ENCODE data around the gene VGLL4.
A peak's percentile ranks its signal among the peaks of the same experiment; 100 is the strongest.

Gene VGLL4

DNA sequence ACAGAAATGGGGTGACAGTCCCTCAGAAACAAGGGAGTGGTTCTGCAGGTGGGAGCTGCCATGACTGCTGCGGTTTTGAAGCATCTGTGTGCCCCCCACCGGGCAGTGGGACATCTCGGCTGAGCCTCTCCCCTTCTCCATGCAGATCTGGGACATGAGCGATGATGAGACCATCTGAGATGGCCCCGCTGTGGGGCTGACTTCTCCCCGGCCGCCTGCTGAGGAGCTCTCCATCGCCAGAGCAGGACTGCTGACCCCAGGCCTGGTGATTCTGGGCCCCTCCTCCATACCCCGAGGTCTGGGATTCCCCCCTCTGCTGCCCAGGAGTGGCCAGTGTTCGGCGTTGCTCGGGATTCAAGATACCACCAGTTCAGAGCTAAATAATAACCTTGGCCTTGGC is 89.0 kb downstream of the VGLL4 start:
- Mint-ChIP-seq H3K4me3 (no peak overlapping the region), H3K36me3 (peaks cover 67% of the 10 kb centered on the region), H3K27ac (peak overlapping the region; percentile 65), H3K9me3 (no peaks in the 10 kb centered on the region), H3K4me1 (peaks cover 17% of the 10 kb centered on the region)
- no peak for DNase-seq (ENCODE audit: low spot score in 2 of 2)
- no peak for ATAC-seq

DNA sequence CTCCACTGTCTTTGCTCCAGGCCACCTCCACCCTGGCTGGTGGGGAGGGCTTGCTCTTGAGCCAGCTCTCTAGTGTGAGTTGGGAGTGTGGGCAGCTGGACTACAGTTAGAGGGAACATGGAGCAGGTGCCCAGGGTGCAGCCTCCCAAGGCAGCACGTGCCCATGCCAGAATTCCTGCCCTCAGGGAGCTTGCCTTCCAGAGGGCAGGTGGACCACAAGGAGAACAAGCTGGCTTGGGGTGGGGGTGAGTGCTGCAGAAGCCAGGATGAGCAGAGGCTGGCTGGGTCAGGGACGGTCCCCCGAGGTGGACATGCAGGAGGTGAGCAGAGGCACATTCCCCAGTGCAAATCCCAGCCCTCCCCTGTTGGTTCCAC is 89.5 kb downstream of the VGLL4 start:
- DNase-seq (ENCODE audit: low spot score in 2 of 2) (no peak), ATAC-seq (no peak)
- Mint-ChIP-seq H3K27ac (peak overlapping the region; percentile 65), H3K4me3 (no peak overlapping the region), H3K9me3 (no peaks in the 10 kb centered on the region), H3K4me1 (peaks cover 21% of the 10 kb centered on the region), H3K36me3 (peaks cover 62% of the 10 kb centered on the region)

DNA sequence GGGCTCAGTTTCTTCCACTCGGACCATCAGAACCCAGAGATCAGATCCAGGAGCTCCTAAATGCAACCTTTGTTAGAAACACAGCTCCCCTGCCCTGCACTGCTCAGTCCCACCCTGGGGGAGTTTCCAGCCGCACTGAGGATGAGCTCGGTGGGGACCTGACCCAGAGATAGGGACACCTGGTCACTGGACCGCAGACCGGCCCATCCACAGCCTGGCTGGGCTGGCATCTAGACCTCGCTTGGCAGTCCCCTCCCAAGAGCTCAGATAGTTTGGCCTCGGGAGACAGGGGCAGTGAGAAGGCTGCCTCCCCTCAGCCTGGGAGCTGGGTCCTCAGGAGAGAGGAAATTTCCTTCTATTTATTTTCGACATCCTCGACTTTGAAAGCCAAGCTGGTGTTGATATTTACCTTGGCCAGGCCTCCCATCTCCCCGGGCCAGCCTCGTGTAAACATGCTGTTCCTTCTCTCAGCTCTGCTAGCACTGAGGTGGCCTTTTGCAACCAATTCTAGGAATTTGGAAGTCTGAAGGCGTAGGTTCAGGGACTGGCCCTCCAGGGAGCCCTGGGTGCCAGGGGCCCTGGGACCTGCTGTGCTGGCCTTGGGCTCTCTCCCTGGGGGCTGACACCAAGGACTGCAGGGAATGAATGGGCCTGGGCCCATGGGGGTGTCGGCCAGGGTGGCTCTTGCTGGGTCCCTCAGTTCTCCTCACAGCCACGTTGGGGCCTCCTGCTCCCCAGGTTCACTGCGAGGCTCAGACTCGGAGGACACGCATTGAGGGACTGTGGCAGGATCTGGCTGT is 90.1 kb downstream of the VGLL4 start:
- no peak for ATAC-seq
- H3K9me3 Mint-ChIP-seq = no peaks in the 10 kb centered on the region
- no peak overlapping the region for H3K4me3 Mint-ChIP-seq
- DNase-seq (ENCODE audit: low spot score in 2 of 2) = no peak
- H3K4me1 Mint-ChIP-seq = peaks cover 24% of the 10 kb centered on the region
- H3K36me3 Mint-ChIP-seq = peaks cover 56% of the 10 kb centered on the region
- H3K27ac Mint-ChIP-seq = peak overlapping the region; percentile 65

DNA sequence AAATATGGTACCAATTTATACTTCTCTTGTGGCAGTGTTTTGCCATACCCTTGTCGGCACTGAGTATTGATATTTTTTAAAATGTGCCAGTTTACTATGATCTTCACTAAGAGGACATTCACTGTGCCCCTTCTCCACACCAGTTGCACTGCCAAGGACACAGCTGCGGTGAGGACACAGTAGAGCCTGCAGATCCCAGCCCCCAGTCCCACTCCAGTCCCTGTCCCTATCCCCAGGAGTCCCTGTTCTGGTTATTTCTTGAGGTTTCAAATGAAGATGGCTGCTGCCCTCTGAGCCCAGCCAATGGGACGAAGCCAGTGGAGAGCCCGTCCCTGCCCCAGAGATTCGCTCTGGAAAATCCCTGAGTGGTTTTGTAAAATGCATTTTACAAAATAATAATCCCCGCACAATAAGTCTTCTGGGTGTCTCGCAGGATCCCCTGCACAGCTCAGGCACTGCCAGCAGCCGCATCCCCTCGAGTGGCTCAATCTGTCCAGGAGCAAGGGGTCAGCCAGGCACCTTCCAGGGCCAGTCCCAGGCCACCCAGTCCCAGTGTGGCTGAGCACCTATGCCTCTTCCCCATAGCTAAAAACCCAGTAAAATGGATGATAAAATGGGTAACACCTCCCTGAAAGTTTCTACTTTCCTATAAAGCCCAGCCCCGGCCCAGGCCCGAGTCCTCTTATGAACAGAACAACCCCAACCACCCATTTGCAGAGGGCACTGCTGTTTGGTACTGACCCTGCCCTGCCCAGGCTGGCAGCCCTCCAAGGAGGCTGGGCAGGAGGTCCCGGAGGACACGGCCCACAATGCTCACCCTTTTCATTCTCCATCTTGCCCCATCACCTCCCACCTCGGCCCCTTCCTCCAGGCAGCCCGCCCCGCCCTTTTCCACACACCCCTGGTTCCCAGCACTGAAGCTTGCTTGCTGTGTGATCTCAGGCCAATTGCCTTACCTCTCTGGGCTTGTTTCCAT is 91.1 kb downstream of the VGLL4 start:
- Mint-ChIP-seq H3K9me3 (no peaks in the 10 kb centered on the region), H3K4me3 (no peak overlapping the region), H3K27ac (peak overlapping the region; percentile 63), H3K4me1 (peaks cover 21% of the 10 kb centered on the region), H3K36me3 (peaks cover 46% of the 10 kb centered on the region)
- no peak for ATAC-seq
- DNase-seq (ENCODE audit: low spot score in 2 of 2) = no peak

DNA sequence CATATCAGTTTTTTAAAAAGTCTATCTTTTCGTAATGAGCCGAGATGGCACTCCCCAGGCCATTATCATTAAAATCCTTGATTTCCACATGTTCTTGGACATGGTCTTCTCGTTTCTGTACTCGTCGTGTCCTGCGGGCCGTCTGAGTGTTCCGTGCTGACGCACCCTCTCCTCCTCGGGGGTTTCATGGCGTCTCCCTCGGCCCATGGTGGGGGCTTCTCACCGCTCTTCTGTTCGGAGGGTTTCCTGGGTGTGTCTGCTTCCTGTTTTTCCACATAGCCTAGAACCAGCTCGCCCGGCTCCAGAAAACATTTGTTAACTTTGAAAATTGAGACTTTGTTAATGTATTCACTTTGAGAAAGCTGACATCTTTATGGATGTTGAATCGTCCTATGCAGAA is 92.7 kb downstream of the VGLL4 start:
- peaks cover 20% of the 10 kb centered on the region for H3K4me1 Mint-ChIP-seq
- DNase-seq (ENCODE audit: low spot score in 2 of 2) = no peak
- no peak for ATAC-seq
- H3K36me3 Mint-ChIP-seq = peaks cover 35% of the 10 kb centered on the region
- H3K27ac Mint-ChIP-seq = no peak overlapping the region
- H3K9me3 Mint-ChIP-seq = peaks cover 4% of the 10 kb centered on the region
- no peak overlapping the region for H3K4me3 Mint-ChIP-seq

DNA sequence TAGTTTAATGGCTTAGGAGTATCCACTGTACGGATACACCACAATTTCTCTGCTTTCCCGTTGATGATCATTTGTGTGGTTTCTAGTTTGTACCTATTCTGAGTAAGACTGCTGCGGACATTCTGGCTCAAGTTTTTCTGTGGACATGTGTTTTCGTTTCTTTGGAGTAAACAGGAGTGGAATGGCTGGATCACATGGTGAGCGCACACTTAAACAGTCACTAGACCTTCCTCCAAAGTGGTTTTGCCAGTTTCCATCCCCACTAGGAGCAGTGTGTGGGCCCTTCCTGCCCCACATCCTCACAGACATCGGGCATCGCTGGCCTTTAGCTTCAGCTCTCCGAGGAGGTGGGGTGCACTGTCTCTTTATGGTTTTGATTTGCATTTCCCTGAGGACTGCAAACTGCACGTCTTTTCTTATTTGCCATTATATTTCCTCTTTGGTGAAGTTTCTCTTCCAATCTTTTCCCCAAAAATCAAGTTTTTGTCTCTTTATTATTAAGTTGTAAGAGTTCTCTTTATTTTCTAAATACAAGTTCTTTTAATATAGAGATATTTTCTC is 94.1 kb downstream of the VGLL4 start:
- Mint-ChIP-seq H3K27ac (peak overlapping the region; percentile 76), H3K4me1 (peaks cover 20% of the 10 kb centered on the region), H3K36me3 (peaks cover 22% of the 10 kb centered on the region), H3K9me3 (peaks cover 4% of the 10 kb centered on the region), H3K4me3 (no peak overlapping the region)
- ATAC-seq = no peak
- DNase-seq (ENCODE audit: low spot score in 2 of 2) = no peak

DNA sequence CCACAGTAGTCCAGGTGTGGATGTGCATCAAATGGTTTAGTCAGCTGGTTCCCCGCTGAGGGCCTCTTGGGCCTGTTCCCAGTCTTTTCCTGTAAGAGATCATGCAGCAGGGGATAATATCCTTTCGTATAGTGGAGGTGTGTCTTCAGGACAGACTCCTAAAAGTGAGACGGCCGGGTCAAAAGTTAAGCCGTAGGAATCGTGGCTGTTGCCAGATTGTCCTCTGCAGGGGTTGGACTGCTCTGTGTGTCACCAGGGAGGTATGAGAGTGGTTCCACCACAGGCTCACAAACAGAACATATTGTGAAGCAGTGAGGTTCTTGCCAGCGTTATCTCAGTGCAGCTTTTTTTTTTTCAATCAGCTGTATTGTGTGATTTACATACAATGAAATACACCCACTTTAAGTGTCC is 95.0 kb downstream of the VGLL4 start:
- Mint-ChIP-seq H3K4me1 (peaks cover 20% of the 10 kb centered on the region), H3K36me3 (peaks cover 12% of the 10 kb centered on the region), H3K4me3 (no peak overlapping the region), H3K9me3 (peaks cover 4% of the 10 kb centered on the region), H3K27ac (peak overlapping the region; percentile 79)
- DNase-seq (ENCODE audit: low spot score in 2 of 2) (no peak), ATAC-seq (no peak)

DNA sequence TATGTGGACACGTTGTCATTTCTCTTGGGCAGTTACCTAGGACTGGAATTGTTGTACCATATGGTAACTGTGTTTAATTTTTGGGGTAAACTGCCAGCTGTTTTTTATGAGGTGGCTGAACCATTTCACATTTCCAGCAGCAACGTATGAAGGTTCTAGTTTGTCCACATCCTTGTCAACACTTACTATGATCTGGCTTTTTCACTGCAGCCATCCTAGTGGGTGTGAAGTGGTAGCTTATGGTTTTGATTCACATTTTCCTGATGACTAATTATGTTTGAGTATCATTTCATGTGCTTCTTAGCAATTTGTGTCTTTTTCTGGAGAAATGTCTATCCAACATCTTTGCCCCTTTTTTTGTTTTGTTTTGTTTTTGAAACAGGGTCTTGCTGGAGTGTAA is 96.2 kb downstream of the VGLL4 start:
- Mint-ChIP-seq H3K4me3 (no peak overlapping the region), H3K27ac (no peak overlapping the region), H3K4me1 (peaks cover 20% of the 10 kb centered on the region), H3K36me3 (peaks cover 7% of the 10 kb centered on the region), H3K9me3 (peaks cover 4% of the 10 kb centered on the region)
- ATAC-seq (peak; percentile 60), DNase-seq (ENCODE audit: low spot score in 2 of 2) (no peak)

DNA sequence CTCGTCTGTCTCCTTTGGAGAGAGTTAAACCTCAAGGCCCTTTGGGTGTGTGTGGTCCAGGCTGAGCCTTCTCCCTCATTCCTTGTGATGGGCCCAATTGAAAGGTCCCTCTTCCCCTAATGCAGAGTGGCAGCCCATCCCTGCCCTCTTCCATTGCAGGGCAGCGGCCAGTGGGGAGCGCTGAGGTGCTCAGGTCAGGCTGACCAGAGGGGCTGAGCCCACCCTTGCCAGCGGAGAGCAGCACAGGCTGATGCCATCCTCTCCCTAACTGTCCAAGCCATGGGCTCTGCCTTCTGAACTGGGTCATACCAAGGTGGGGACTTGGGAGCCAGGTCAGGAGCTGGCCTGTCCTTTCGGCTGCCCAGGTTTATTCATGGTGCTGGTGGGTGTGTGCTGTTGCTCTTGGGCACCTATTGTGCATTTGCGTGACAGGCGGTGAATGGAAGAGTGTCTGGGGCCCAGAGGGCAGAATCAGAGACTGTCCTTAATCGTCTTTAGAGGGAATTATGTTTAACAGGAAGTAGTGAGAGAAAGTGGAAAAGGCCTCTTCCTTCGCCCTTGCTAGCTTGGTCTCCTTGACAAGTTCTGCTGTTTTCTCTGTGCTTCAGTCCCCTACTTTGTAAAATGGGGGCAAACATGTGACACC is 96.9 kb downstream of the VGLL4 start:
- H3K27ac Mint-ChIP-seq = no peak overlapping the region
- peaks cover 20% of the 10 kb centered on the region for H3K4me1 Mint-ChIP-seq
- DNase-seq (ENCODE audit: low spot score in 2 of 2) (no peak), ATAC-seq (no peak)
- peaks cover 4% of the 10 kb centered on the region for H3K9me3 Mint-ChIP-seq
- H3K4me3 Mint-ChIP-seq = no peak overlapping the region
- peaks cover 5% of the 10 kb centered on the region for H3K36me3 Mint-ChIP-seq

DNA sequence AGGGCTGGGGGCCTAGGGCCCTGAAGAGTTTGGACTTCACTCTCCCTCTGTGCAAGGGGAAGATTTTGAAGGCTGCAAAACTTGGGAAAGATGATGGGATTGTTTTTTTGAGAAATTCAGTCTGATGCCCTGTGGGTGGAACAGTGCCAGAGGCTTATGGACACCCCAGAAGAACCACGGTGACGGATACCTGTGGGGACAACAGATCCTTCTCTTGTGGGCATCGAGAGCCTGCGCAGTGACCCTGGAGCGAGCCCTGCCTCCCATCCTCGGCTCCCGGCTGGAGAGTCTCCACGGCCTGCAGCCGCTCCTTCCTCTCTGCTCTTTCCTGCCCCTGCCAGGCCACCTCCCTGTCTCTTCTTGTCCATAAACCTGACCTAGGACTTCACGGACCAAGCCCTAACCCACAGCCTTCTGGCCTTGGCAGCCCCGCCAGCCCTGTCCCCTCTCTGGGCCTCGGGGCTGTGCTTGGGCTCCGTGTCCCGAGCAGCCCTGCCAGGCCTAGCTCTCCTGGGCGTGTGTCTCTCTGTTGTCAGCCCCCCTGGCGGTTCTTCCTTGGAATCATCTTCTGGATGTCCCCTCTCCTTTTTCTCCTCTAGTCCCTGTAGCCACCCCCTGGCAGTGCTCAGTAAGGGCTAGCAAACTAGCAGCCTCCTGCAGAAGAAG is 98.4 kb downstream of the VGLL4 start:
- H3K4me1 Mint-ChIP-seq = peaks cover 12% of the 10 kb centered on the region
- peaks cover 5% of the 10 kb centered on the region for H3K36me3 Mint-ChIP-seq
- H3K27ac Mint-ChIP-seq = peak overlapping the region; percentile 45
- H3K4me3 Mint-ChIP-seq = no peak overlapping the region
- ATAC-seq (peak; percentile 35), DNase-seq (ENCODE audit: low spot score in 2 of 2) (no peak)
- H3K9me3 Mint-ChIP-seq = peaks cover 4% of the 10 kb centered on the region

DNA sequence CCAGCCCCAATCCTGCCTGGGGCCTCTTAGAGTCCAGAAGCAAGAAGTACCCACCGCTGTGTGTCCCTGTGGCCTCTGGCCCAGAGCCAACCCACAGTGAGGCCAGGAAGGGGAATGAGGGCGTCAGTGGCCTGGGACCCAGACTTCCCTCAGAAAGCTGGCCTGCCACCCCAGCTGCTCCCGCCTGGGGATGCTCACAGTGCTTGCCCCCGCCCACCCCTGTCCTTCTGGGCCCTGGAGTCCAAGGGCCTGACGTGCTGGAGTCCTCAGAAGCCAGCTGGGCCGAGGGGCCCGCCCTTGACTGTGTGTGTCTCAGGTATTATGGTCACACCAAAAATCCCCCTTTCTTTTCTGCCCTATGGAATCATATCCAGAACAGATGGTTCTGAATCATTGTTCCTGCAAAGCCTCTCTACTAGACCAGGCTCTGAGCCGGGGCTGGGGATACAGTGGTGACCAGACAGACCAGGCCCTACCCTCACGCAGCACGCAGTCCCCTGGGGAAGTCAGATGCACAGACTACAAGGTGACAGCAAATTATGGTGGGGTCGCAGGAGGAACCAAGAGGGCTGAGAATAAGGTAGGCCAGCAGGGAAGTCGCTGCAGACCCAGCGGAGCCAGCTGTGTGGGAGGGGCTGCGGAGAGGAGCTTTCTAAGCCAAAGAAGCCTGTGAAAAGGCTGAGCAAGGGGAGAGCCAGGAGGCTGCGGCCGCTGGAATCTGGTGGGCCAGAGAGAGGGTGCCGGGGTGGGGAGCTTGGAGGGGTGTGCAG is 99.1 kb downstream of the VGLL4 start:
- DNase-seq (ENCODE audit: low spot score in 2 of 2) = no peak
- H3K4me1 Mint-ChIP-seq = peaks cover 9% of the 10 kb centered on the region
- H3K4me3 Mint-ChIP-seq = no peak overlapping the region
- H3K27ac Mint-ChIP-seq = peak overlapping the region; percentile 70
- H3K9me3 Mint-ChIP-seq = peaks cover 4% of the 10 kb centered on the region
- peaks cover 5% of the 10 kb centered on the region for H3K36me3 Mint-ChIP-seq
- no peak for ATAC-seq

DNA sequence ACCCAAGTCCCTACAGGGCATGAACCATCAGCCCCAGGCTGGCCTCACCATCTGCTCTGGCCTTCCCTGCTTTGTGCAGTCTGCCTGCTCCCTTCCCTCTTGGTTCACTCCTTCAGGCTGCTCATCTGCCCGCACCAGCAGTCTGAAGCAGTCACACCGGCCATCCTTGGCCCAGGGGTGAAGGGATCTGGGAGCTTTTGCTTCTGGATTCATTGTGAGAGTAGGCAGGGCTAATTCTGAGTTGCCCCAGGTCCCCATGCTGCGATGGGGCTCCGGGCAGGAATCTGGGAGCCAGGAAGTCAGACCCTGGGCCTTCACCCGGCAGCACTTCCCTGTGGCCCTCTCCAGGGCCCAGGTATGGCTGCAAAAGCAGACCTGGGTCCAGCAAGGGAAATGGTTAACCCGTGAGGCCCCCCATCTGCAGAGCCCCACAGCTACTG is 99.7 kb downstream of the VGLL4 start:
- Mint-ChIP-seq H3K4me3 (no peak overlapping the region), H3K36me3 (peaks cover 5% of the 10 kb centered on the region), H3K4me1 (peaks cover 6% of the 10 kb centered on the region), H3K27ac (peak overlapping the region; percentile 70), H3K9me3 (peaks cover 4% of the 10 kb centered on the region)
- DNase-seq (ENCODE audit: low spot score in 2 of 2) (no peak), ATAC-seq (no peak)

DNA sequence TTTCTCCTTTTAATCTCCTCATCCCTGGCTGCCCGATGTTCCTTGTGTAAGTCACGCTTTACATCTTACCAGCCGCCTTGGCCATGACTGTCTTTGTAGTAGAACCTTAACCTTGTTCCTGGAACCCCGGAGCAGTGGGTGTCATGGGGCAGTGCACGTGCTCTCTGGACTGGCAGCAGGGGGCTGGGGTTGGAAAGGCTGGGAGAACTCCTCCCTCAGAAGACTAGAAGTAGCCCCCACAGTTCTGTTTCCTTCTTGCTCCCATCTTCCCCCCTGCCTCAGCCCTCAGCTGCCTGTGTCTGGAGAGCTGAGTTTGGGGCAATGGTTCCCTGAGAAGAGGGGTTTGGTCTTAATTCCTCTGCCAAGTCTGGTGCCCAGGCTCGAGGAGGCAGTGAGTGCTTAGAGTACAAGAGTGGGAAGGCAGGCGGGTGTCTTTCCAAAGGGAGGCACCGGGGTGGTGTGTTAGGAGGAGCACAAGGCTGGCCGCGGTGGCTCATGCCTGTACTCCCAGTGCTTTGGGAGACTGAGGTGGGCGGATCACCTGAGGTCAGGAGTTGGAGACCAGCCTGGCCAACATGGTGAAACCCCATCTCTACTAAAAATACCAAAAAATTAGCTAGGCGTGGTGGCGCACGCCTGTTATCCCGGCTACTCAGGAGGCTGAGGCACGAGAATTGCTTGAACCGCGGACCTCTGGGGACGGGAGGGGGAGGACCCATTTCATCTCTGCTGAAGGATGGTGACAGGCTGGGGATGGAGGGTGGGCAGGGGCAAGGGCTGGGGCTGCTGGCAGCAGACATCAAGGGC is 100.4 kb downstream of the VGLL4 start:
- Mint-ChIP-seq H3K9me3 (peaks cover 4% of the 10 kb centered on the region), H3K36me3 (peaks cover 5% of the 10 kb centered on the region), H3K4me1 (peaks cover under 1% of the 10 kb centered on the region), H3K4me3 (no peak overlapping the region), H3K27ac (peak overlapping the region; percentile 70)
- ATAC-seq = no peak
- no peak for DNase-seq (ENCODE audit: low spot score in 2 of 2)

All from stimulated activated effector memory CD8-positive, alpha-beta T cell treated with anti-CD3 and anti-CD28 coated beads, Interleukin-12 subunit alpha, Interleukin-12 subunit beta, amount 100 ng/mL, for 72 hours (primary cell).